HG03442 (cell line): ENCODE data around the gene ROR1.
"Not testable (repeated sequence)": the region's sequence is repeated elsewhere in the genome, so short reads cannot be mapped to it uniquely, and the experiment has no call there.

Experiments used
- ATAC-seq: cut with Tn5 transposase; IDR thresholded peaks from one replicate; pipeline ENCODE4 v1.9.1; 2021; ENCODE audit warnings: mild to moderate bottlenecking, moderate library complexity; ENCODE audit not compliant: unreplicated experiment

Gene ROR1

GRCh38 chr1:63790989-63791388, 17.2 kb downstream of the ROR1 start:
- no peak for ATAC-seq

- ATAC-seq = no peak
Observed at GRCh38 chr1:63792152-63792551, 18.3 kb downstream of the ROR1 start.

GRCh38 chr1:63793741-63794240, 20.0 kb downstream of the ROR1 start:
- no peak for ATAC-seq

GRCh38 chr1:63794354-63794753, 20.5 kb downstream of the ROR1 start:
- ATAC-seq = no peak

GRCh38 chr1:63794939-63795378, 21.1 kb downstream of the ROR1 start:
- ATAC-seq = no peak

- ATAC-seq = no peak
Observed at GRCh38 chr1:63795455-63795854, 21.6 kb downstream of the ROR1 start.

GRCh38 chr1:63797056-63797726, 23.4 kb downstream of the ROR1 start:
- ATAC-seq = no peak

GRCh38 chr1:63798284-63798683, 24.5 kb downstream of the ROR1 start:
- no peak for ATAC-seq

GRCh38 chr1:63799307-63799706, 25.5 kb downstream of the ROR1 start:
- no peak for ATAC-seq

GRCh38 chr1:63799820-63800219, 26.0 kb downstream of the ROR1 start:
- no peak for ATAC-seq

- no peak for ATAC-seq
Observed at GRCh38 chr1:63802109-63802508, 28.3 kb downstream of the ROR1 start.

- no peak for ATAC-seq
Observed at GRCh38 chr1:63804829-63805484, 31.1 kb downstream of the ROR1 start.

- ATAC-seq = no peak
Observed at GRCh38 chr1:63807046-63807445, 33.2 kb downstream of the ROR1 start.

GRCh38 chr1:63810936-63811469, 37.2 kb downstream of the ROR1 start:
- no peak for ATAC-seq

- ATAC-seq = no peak
Observed at GRCh38 chr1:63812071-63812700, 38.4 kb downstream of the ROR1 start.

GRCh38 chr1:63813829-63814277, 40.0 kb downstream of the ROR1 start:
- peak; percentile 86 for ATAC-seq

- ATAC-seq = not testable (repeated sequence)
Observed at GRCh38 chr1:63816217-63816815, 42.5 kb downstream of the ROR1 start.

- ATAC-seq = no peak
Observed at GRCh38 chr1:63817152-63817667, 43.4 kb downstream of the ROR1 start.

GRCh38 chr1:63817700-63818099, 43.9 kb downstream of the ROR1 start:
- ATAC-seq = no peak

- no peak for ATAC-seq
Observed at GRCh38 chr1:63818567-63819325, 44.9 kb downstream of the ROR1 start.
